GM21786 (cell line): ENCODE data around the gene LKAAEAR1.

Source experiments
- ATAC-seq: cut with Tn5 transposase; IDR thresholded peaks from one replicate; pipeline ENCODE4 v1.9.1; 2021; ENCODE audit not compliant: unreplicated experiment

The LKAAEAR1 gene

DNA sequence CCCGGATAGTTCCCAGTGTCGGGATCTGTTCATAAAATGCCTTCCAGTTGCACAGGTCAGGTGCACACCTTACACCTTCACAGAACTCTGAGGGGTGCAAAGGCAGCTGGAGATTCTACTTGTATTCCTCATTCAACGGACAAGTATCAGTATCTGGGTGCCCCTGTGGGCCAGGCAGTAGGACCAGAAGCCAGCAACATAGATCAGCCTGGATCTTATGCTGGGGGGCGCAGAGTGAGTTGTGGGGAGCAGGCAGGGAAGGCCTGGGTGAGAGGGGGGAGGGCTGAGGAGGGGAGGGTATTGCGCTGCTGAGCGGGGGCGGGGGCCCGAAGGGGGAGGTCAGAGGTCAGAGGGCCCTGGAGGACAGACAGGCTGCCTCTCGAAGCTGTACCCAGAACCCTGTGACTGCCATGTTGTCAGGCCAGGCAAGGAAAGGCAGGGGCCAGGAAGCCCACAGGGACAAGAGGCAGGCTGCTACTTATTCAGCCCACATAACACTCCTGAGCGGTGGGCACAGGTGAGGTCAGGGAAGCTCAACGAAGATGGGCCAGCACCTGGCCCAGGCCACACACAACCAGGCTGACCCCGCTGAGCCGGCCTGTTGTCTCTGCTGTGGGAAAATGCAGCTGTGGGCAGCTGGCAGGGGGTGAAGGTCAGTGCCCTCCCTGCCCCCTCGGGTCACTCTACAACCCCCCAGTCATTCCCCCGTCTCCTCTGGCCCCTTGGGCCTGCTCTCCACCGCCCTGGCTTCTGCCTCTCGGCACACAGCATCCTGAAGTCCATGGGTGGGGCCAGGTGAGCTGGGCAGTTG, 3.2 kb downstream of the LKAAEAR1 start:
- ATAC-seq, result no peak

- ATAC-seq, result no peak
Measured at GRCh38 chr20:64080013-64080812, 4.0 kb downstream of the LKAAEAR1 start, which contains the start of gene OPRL1. OPRL1 (plus strand) TSS chr20:64080082; CDS start chr20:64092721, 12,639 bp downstream.

DNA sequence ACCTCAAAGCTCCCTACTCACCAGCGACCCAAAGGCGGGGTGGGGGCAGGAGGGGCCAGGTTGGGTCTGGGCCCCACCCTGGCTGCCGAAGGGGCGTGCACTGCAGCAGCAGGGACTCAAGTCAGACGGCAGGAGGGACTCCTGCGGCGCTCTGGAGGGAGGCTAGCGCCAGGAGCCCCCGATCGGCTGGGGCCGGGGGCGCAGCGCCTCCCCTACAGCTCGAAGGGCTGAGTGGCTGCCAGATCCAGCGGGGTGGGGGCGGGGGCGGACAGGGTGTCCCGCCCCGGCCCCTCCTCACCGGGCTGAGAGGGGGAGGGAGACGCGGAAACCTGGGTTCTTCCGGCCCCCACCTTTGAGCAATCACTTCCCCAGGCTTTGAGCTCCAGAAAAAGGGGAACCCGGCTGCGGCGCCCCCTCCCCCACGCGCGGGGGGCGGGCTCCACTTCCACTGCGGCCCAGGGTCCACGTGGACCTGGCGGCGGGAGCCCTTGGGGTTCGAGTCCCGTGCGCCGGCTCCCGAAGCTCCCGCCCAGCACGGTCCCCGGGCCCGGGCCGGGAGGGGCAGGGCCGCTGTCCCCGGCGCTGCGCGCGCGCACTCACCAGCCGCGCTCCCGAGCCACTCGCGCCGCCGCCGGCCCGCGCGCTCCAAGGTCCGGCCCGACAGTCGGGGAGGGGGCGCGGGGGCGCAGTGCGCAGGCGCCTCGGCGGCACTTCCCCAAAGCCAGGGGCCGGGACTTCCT, 4.8 kb downstream of the LKAAEAR1 start, which contains the start of gene RGS19:
Gene RGS19 (minus strand): TSS at position 246 of the 740 bp plus-strand sequence. CDS start 2,632 bp downstream, outside the sequence.
- peak; percentile 33 for ATAC-seq

GRCh38 chr20:64078934-64079272, 5.3 kb downstream of the LKAAEAR1 start:
- ATAC-seq, result no peak

GRCh38 chr20:64077876-64078551, 6.2 kb downstream of the LKAAEAR1 start:
- peak; percentile 29 for ATAC-seq

DNA sequence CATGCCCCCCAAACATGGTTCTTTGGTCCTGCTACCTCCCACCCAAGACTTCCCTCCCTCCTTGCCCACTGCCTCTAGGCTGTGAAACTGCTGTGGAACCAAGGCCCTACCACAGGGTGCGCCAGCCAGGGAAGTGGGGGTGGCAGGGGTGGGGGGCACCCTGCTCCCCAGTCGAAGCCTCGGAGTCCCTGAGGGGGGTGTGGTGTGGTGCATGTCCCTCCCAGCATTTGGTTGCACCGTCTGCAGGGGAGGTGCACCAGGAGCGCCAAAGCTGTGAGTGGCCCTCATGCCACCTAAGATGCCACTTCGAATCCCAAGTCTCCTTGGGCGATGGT, 6.7 kb downstream of the LKAAEAR1 start:
- no peak for ATAC-seq

DNA sequence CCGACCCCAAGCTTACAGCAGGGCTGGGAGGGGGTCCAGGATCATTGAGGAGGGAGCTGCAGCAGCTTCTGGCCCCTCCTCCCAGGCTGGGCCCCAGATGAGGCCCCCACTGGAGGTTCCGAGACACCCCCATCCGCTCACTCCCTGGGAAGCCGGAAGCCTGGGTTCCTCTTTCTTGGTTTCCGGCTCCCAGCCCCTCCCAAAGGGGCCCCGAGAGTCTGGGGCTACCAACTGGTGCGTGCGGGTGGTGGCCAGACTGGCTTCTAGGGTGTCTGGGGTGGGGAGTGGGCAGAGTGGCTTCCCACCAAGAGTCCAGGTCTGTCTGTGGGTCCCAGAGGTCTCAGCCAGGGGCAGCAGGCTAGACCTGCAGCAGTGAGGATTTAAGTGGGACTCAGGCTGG, 7.1 kb downstream of the LKAAEAR1 start:
- peak; percentile 34 for ATAC-seq

DNA sequence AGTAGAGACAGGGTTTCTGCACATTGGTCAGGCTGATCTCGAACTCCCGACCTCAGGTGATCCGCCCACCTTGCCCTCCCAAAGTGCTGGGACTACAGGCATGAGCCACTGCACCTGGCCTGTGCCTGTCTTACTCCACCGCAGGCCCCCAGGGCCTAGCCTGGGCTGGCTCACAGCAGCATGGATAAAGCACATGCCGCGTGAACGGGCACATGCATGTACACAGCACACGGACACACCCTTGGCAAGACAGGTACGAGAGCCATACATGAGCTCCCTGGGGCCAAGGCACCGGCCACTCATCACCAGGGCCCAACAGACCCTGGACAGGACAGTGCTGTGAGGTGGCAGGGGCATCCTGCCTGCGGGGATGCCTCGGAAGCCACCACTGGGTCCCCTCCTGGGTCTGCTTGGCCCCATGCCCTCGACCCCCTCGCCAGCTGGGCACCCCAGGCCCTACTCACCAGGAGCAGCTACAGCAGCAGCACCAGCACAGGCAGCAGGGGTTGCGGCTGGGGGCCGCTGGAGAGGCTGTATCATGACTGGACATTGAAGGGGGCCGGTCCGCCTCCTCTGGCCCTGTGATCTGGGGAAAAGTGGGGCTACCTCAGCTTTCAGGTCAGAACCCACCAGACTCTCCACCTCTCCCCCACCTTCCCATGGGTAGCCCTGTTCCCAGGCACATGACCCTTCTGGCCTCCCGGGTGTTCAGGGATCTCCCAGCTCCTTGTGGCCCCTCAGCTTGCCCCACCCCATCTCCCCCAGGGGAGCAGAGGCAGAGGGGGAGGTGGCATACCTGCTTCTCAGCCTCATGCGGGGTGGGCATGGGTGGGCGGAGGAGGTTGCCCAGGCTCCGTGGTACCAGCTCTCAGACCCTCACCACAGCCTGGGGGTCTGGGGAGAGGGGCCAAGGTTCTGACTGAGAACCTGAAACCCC, 7.9 kb downstream of the LKAAEAR1 start:
- no peak for ATAC-seq

- no peak for ATAC-seq
Measured at GRCh38 chr20:64075556-64075955, 8.6 kb downstream of the LKAAEAR1 start.

GRCh38 chr20:64074963-64075362, 9.2 kb downstream of the LKAAEAR1 start:
- no peak for ATAC-seq

GRCh38 chr20:64074184-64074789, 9.9 kb downstream of the LKAAEAR1 start:
- ATAC-seq, result no peak

- ATAC-seq, result no peak
Measured at GRCh38 chr20:64073476-64074183, 10.6 kb downstream of the LKAAEAR1 start.

GRCh38 chr20:64072498-64073063, 11.6 kb downstream of the LKAAEAR1 start:
- no peak for ATAC-seq

- no peak for ATAC-seq
Measured at GRCh38 chr20:64071341-64072332, 12.6 kb downstream of the LKAAEAR1 start.

DNA sequence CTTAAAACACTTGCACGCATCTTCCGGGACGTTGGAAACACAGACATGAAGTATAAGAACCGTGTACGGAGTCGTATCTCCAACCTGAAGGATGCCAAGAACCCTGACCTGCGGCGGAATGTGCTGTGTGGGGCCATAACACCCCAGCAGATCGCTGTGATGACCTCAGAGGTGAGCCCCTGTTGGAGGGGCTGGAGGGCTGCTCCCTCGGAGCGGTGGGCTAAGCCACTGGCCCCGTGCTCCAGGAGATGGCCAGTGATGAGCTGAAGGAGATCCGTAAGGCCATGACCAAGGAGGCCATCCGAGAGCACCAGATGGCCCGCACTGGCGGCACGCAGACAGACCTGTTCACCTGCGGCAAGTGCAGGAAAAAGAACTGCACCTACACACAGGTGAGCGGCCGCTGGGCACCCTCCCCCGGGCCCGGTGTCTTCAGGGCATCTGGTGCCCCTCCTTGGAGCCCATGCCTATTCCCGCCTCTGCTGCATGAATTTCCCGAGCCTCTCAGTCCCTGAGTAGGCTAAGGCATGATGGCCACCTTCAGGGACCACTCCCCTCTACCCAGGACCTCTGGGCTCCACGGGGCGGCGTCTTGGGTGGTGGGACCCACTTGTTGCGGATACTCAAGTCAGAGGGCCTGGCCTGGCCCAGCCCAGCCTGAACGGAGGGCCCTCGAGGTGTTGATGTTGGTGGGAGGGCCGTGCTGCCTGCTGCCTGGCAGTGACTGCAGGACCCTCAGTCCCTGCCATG, 13.8 kb downstream of the LKAAEAR1 start:
- no peak for ATAC-seq

DNA sequence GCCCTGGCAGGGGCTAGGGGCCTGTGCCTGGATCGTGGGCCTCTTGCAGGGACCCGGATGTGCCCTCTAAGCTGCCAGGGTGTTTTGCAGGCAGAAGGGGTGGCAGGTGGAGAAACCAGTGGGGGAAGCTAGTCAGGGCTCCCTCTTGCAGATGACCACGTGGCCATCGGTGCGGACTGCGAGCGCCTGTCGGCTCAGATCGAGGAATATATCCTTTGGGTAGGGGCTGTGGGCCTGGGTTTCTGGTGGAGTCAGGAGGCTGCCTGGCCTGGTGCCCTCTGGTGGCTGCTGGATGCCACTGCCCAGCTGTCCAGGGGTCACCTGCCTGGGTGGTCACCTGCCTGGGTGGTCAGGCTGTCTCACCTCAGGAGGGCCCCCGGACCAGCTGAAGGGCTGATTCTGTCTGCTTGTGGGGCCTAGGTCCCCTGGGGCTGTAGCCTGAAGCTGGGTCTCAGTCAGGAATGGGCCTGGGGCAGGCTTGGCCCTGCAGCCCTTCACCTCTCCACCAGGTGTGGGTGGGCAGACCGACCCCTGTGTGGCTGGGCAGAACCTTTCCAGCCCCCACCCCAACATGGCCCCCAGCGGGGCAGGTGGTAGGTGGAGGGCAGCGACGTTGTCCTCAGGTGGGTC, 14.5 kb downstream of the LKAAEAR1 start:
- no peak for ATAC-seq
